ENCODE measurements around the gene THOC1.

THOC1 gene

GRCh38 chr18:225745-226144 is 42.1 kb downstream of the THOC1 start:
- Histone ChIP-seq H3K27ac (ENCODE audit: insufficient read depth, low read length, poor library complexity, severe bottlenecking) (no peak overlapping the region), H3K4me1 (ENCODE audit: control insufficient read depth, insufficient read depth, low read length, poor library complexity, severe bottlenecking) (no peaks in the 10 kb centered on the region), H3K9me3 (ENCODE audit: control insufficient read depth, low read length) (no peaks in the 10 kb centered on the region), H3K4me3 (ENCODE audit: insufficient read depth, low read depth, low read length, poor library complexity, severe bottlenecking) (no peak overlapping the region), H3K27me3 (replicated peaks; ENCODE audit: control insufficient read depth, insufficient read depth, low read length, poor library complexity, severe bottlenecking) (no peaks in the 10 kb centered on the region), H3K36me3 (ENCODE audit: control insufficient read depth, insufficient read depth, low read length) (peaks cover 24% of the 10 kb centered on the region)
- DNase-seq, result no peak

- Histone ChIP-seq H3K4me1 (ENCODE audit: control insufficient read depth, insufficient read depth, low read length, poor library complexity, severe bottlenecking) (no peaks in the 10 kb centered on the region), H3K36me3 (ENCODE audit: control insufficient read depth, insufficient read depth, low read length) (peaks cover 39% of the 10 kb centered on the region), H3K27me3 (replicated peaks; ENCODE audit: control insufficient read depth, insufficient read depth, low read length, poor library complexity, severe bottlenecking) (no peaks in the 10 kb centered on the region), H3K9me3 (ENCODE audit: control insufficient read depth, low read length) (no peaks in the 10 kb centered on the region), H3K27ac (ENCODE audit: insufficient read depth, low read length, poor library complexity, severe bottlenecking) (no peak overlapping the region), H3K4me3 (ENCODE audit: insufficient read depth, low read depth, low read length, poor library complexity, severe bottlenecking) (no peak overlapping the region)
- DNase-seq, result no peak
Measured at GRCh38 chr18:220708-221107, 47.1 kb downstream of the THOC1 start.

- DNase-seq, result no peak
- Histone ChIP-seq H3K27ac (ENCODE audit: insufficient read depth, low read length, poor library complexity, severe bottlenecking) (no peak overlapping the region), H3K4me1 (ENCODE audit: control insufficient read depth, insufficient read depth, low read length, poor library complexity, severe bottlenecking) (no peaks in the 10 kb centered on the region), H3K36me3 (ENCODE audit: control insufficient read depth, insufficient read depth, low read length) (peaks cover 47% of the 10 kb centered on the region), H3K9me3 (ENCODE audit: control insufficient read depth, low read length) (no peaks in the 10 kb centered on the region), H3K4me3 (ENCODE audit: insufficient read depth, low read depth, low read length, poor library complexity, severe bottlenecking) (no peak overlapping the region), H3K27me3 (replicated peaks; ENCODE audit: control insufficient read depth, insufficient read depth, low read length, poor library complexity, severe bottlenecking) (no peaks in the 10 kb centered on the region)
Measured at GRCh38 chr18:217532-218336, 50.1 kb downstream of the THOC1 start.

- Histone ChIP-seq H3K9me3 (ENCODE audit: control insufficient read depth, low read length) (no peaks in the 10 kb centered on the region), H3K27ac (ENCODE audit: insufficient read depth, low read length, poor library complexity, severe bottlenecking) (no peak overlapping the region), H3K36me3 (ENCODE audit: control insufficient read depth, insufficient read depth, low read length) (peaks cover 62% of the 10 kb centered on the region), H3K4me3 (ENCODE audit: insufficient read depth, low read depth, low read length, poor library complexity, severe bottlenecking) (no peak overlapping the region), H3K4me1 (ENCODE audit: control insufficient read depth, insufficient read depth, low read length, poor library complexity, severe bottlenecking) (no peaks in the 10 kb centered on the region), H3K27me3 (replicated peaks; ENCODE audit: control insufficient read depth, insufficient read depth, low read length, poor library complexity, severe bottlenecking) (no peaks in the 10 kb centered on the region)
- no peak for DNase-seq
Measured at GRCh38 chr18:215448-216010, 52.3 kb downstream of the THOC1 start.

GRCh38 chr18:213966-214365 is 53.9 kb downstream of the THOC1 start:
- DNase-seq, result no peak
- H3K36me3 ChIP-seq (ENCODE audit: control insufficient read depth, insufficient read depth, low read length), result peaks cover 77% of the 10 kb centered on the region

GRCh38 chr18:213505-213904 is 54.3 kb downstream of the THOC1 start:
- DNase-seq, result no peak
- Histone ChIP-seq H3K4me1 (ENCODE audit: control insufficient read depth, insufficient read depth, low read length, poor library complexity, severe bottlenecking) (no peaks in the 10 kb centered on the region), H3K27me3 (replicated peaks; ENCODE audit: control insufficient read depth, insufficient read depth, low read length, poor library complexity, severe bottlenecking) (no peaks in the 10 kb centered on the region), H3K36me3 (ENCODE audit: control insufficient read depth, insufficient read depth, low read length) (peaks cover 77% of the 10 kb centered on the region), H3K4me3 (ENCODE audit: insufficient read depth, low read depth, low read length, poor library complexity, severe bottlenecking) (no peak overlapping the region), H3K9me3 (ENCODE audit: control insufficient read depth, low read length) (no peaks in the 10 kb centered on the region), H3K27ac (ENCODE audit: insufficient read depth, low read length, poor library complexity, severe bottlenecking) (no peak overlapping the region)

More at GRCh38 chr18:213966-214365, 53.9 kb downstream of the THOC1 start:
- H3K27me3 ChIP-seq (replicated peaks; ENCODE audit: control insufficient read depth, insufficient read depth, low read length, poor library complexity, severe bottlenecking), result no peaks in the 10 kb centered on the region
- H3K4me1 ChIP-seq (ENCODE audit: control insufficient read depth, insufficient read depth, low read length, poor library complexity, severe bottlenecking), result no peaks in the 10 kb centered on the region
- H3K9me3 ChIP-seq (ENCODE audit: control insufficient read depth, low read length), result no peaks in the 10 kb centered on the region
- no peak overlapping the region for H3K4me3 ChIP-seq (ENCODE audit: insufficient read depth, low read depth, low read length, poor library complexity, severe bottlenecking)
- no peak overlapping the region for H3K27ac ChIP-seq (ENCODE audit: insufficient read depth, low read length, poor library complexity, severe bottlenecking)

GRCh38 chr18:212780-213179 is 55.1 kb downstream of the THOC1 start:
- H3K27ac ChIP-seq (ENCODE audit: insufficient read depth, low read length, poor library complexity, severe bottlenecking), result no peak overlapping the region
- H3K9me3 ChIP-seq (ENCODE audit: control insufficient read depth, low read length), result no peaks in the 10 kb centered on the region
- no peaks in the 10 kb centered on the region for H3K27me3 ChIP-seq (replicated peaks; ENCODE audit: control insufficient read depth, insufficient read depth, low read length, poor library complexity, severe bottlenecking)
- H3K36me3 ChIP-seq (ENCODE audit: control insufficient read depth, insufficient read depth, low read length), result peaks cover 76% of the 10 kb centered on the region
- no peaks in the 10 kb centered on the region for H3K4me1 ChIP-seq (ENCODE audit: control insufficient read depth, insufficient read depth, low read length, poor library complexity, severe bottlenecking)
- no peak for DNase-seq
- no peak overlapping the region for H3K4me3 ChIP-seq (ENCODE audit: insufficient read depth, low read depth, low read length, poor library complexity, severe bottlenecking)

- H3K27ac ChIP-seq (ENCODE audit: insufficient read depth, low read length, poor library complexity, severe bottlenecking), result no peak overlapping the region
Measured at GRCh38 chr18:211582-211981, 56.3 kb downstream of the THOC1 start.

GRCh38 chr18:210733-211132 is 57.1 kb downstream of the THOC1 start:
- no peak overlapping the region for H3K4me3 ChIP-seq (ENCODE audit: insufficient read depth, low read depth, low read length, poor library complexity, severe bottlenecking)
- DNase-seq, result no peak
- H3K9me3 ChIP-seq (ENCODE audit: control insufficient read depth, low read length), result no peaks in the 10 kb centered on the region
- H3K36me3 ChIP-seq (ENCODE audit: control insufficient read depth, insufficient read depth, low read length), result peaks cover 64% of the 10 kb centered on the region
- H3K4me1 ChIP-seq (ENCODE audit: control insufficient read depth, insufficient read depth, low read length, poor library complexity, severe bottlenecking), result no peaks in the 10 kb centered on the region
- H3K27ac ChIP-seq (ENCODE audit: insufficient read depth, low read length, poor library complexity, severe bottlenecking), result no peak overlapping the region
- no peaks in the 10 kb centered on the region for H3K27me3 ChIP-seq (replicated peaks; ENCODE audit: control insufficient read depth, insufficient read depth, low read length, poor library complexity, severe bottlenecking)

More at GRCh38 chr18:211582-211981, 56.3 kb downstream of the THOC1 start:
- Histone ChIP-seq H3K9me3 (ENCODE audit: control insufficient read depth, low read length) (no peaks in the 10 kb centered on the region), H3K4me1 (ENCODE audit: control insufficient read depth, insufficient read depth, low read length, poor library complexity, severe bottlenecking) (no peaks in the 10 kb centered on the region), H3K36me3 (ENCODE audit: control insufficient read depth, insufficient read depth, low read length) (peaks cover 68% of the 10 kb centered on the region), H3K27me3 (replicated peaks; ENCODE audit: control insufficient read depth, insufficient read depth, low read length, poor library complexity, severe bottlenecking) (no peaks in the 10 kb centered on the region), H3K4me3 (ENCODE audit: insufficient read depth, low read depth, low read length, poor library complexity, severe bottlenecking) (no peak overlapping the region)
- DNase-seq, result no peak

- DNase-seq, result no peak
- peaks cover 63% of the 10 kb centered on the region for H3K36me3 ChIP-seq (ENCODE audit: control insufficient read depth, insufficient read depth, low read length)
- H3K4me3 ChIP-seq (ENCODE audit: insufficient read depth, low read depth, low read length, poor library complexity, severe bottlenecking), result no peak overlapping the region
- H3K27me3 ChIP-seq (replicated peaks; ENCODE audit: control insufficient read depth, insufficient read depth, low read length, poor library complexity, severe bottlenecking), result no peaks in the 10 kb centered on the region
- no peak overlapping the region for H3K27ac ChIP-seq (ENCODE audit: insufficient read depth, low read length, poor library complexity, severe bottlenecking)
- no peaks in the 10 kb centered on the region for H3K9me3 ChIP-seq (ENCODE audit: control insufficient read depth, low read length)
- H3K4me1 ChIP-seq (ENCODE audit: control insufficient read depth, insufficient read depth, low read length, poor library complexity, severe bottlenecking), result no peaks in the 10 kb centered on the region
Measured at GRCh38 chr18:210075-210474, 57.8 kb downstream of the THOC1 start.

Data from effector memory CD4-positive, alpha-beta T cell (primary cell).